NCI-H1930 (cell line): Measurements from ENCODE around the gene SLC8A3.

Experiments
- DNase-seq, 2 experiments: peaks; one replicate each; lab custom pipeline; 2025; lab: John Stamatoyannopoulos, UW

Gene SLC8A3

DNA sequence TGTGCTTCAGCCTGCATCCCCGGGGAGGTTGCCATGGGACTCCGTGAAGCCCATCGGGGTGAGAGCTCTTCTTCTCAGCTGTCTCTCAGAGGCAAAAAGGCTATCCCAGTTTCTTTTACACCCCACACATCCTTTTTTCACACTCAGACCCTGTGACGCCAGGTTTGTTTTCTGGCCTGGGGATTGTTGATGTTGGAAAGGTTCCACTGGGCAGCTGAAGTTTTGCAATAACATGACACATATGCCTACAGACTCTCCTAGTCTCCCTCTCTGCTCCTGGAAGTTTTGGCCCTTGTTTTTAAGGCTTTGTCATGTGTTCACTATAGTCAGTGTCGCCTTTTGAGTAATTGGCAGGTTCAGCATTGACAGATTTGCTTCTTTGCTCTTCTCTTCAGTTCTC lies 190.9 kb downstream of the SLC8A3 start:
- no peak for DNase-seq

DNA sequence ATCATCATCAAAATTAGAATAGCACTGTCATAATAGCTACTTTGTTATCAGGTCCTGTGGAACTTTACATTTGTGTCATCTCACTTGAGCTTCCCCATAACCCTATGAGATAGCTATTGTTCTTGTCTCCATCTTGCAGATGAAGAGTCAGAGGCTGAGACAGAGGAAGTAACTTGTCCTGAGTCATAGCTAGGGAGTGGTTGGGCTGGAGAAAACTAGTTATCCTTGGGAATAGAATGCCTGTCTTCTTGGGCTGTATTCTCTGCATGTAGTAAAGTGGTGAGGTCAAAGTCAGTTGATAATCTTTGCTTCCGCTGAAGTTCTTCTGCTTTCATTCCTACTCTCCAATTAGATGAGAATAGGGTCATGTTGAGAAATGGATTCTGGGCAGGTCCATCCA lies 192.5 kb downstream of the SLC8A3 start:
- no peak for DNase-seq
